Liver (tissue), 3 donors: ENCODE measurements around the gene CHKA.

Source experiments
- GABPA ChIP-seq, 2 donors: IDR thresholded peaks in 1 of 2; conservative IDR thresholded peaks in 1 of 2; 2 replicates each; pipeline ENCODE4 v1.6.1; 2016; ENCODE audit warnings: antibody characterized with exemption in 2 of 2, mild to moderate bottlenecking in 1 of 2, moderate library complexity in 1 of 2
- RAD21 ChIP-seq, 2 donors: IDR thresholded peaks; 2 replicates each; pipeline ENCODE4 v1.6.1; 2016; ENCODE audit warnings: antibody characterized with exemption in 2 of 2, mild to moderate bottlenecking in 2 of 2
- RXRA ChIP-seq, 2 donors: IDR thresholded peaks; 2 replicates each; pipeline ENCODE4 v1.6.1; 2017 to 2018; ENCODE audit warnings: antibody characterized with exemption in 2 of 2, mild to moderate bottlenecking in 1 of 2
- TF ChIP-seq, protein P1 (sequence below): IDR thresholded peaks from 2 replicates; pipeline ENCODE4 v1.6.1; 2016; ENCODE audit warnings: antibody characterized with exemption, mild to moderate bottlenecking
- TF ChIP-seq, protein P2 (sequence below): IDR thresholded peaks from 2 replicates; pipeline ENCODE4 v1.6.1; 2016; ENCODE audit warnings: antibody characterized with exemption
- TF ChIP-seq, protein P3 (sequence below): fragments of 150-350 bp; IDR thresholded peaks from 2 replicates; pipeline ENCODE4 v1.5.1; 2017; ENCODE audit warnings: improper control_type of control experiment, low read depth, low read length; ENCODE audit not compliant: missing input control
- donor health status: healthy.
- donor health status: healthy.

DNA sequence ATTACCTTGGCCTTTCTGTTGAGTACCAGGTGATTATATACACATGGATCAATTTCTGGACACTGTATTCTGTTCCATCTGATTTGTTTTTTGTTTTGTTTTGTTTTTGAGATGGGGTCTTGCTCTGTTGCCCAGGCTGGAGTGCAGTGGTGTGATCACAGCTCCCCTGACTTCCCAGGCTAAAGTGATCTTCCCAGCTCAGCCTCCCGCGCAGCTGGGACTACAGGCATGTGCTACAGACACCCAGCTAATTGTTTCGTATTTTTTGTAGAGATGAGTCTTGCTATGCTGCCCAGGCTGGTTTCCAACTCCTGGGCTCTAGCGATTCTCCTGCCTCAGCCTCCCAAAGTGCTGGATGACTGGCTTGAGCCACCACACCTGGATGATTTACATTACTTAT lies 63.4 kb downstream of the CHKA start:
- TF ChIP-seq RXRA (IDR thresholded peaks at IDR 0.05) = no peak
- TF ChIP-seq, protein P1, sequence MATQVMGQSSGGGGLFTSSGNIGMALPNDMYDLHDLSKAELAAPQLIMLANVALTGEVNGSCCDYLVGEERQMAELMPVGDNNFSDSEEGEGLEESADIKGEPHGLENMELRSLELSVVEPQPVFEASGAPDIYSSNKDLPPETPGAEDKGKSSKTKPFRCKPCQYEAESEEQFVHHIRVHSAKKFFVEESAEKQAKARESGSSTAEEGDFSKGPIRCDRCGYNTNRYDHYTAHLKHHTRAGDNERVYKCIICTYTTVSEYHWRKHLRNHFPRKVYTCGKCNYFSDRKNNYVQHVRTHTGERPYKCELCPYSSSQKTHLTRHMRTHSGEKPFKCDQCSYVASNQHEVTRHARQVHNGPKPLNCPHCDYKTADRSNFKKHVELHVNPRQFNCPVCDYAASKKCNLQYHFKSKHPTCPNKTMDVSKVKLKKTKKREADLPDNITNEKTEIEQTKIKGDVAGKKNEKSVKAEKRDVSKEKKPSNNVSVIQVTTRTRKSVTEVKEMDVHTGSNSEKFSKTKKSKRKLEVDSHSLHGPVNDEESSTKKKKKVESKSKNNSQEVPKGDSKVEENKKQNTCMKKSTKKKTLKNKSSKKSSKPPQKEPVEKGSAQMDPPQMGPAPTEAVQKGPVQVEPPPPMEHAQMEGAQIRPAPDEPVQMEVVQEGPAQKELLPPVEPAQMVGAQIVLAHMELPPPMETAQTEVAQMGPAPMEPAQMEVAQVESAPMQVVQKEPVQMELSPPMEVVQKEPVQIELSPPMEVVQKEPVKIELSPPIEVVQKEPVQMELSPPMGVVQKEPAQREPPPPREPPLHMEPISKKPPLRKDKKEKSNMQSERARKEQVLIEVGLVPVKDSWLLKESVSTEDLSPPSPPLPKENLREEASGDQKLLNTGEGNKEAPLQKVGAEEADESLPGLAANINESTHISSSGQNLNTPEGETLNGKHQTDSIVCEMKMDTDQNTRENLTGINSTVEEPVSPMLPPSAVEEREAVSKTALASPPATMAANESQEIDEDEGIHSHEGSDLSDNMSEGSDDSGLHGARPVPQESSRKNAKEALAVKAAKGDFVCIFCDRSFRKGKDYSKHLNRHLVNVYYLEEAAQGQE = no peak
- no peak for TF ChIP-seq RAD21 (IDR thresholded peaks at IDR 0.05)
- no peak for TF ChIP-seq GABPA (IDR thresholded peaks at IDR 0.05 in 1 of 2, conservative IDR thresholded peaks at IDR 0.05 in 1 of 2)
- TF ChIP-seq, protein P2, sequence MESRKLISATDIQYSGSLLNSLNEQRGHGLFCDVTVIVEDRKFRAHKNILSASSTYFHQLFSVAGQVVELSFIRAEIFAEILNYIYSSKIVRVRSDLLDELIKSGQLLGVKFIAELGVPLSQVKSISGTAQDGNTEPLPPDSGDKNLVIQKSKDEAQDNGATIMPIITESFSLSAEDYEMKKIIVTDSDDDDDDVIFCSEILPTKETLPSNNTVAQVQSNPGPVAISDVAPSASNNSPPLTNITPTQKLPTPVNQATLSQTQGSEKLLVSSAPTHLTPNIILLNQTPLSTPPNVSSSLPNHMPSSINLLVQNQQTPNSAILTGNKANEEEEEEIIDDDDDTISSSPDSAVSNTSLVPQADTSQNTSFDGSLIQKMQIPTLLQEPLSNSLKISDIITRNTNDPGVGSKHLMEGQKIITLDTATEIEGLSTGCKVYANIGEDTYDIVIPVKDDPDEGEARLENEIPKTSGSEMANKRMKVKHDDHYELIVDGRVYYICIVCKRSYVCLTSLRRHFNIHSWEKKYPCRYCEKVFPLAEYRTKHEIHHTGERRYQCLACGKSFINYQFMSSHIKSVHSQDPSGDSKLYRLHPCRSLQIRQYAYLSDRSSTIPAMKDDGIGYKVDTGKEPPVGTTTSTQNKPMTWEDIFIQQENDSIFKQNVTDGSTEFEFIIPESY = no peak
- TF ChIP-seq, protein P3, sequence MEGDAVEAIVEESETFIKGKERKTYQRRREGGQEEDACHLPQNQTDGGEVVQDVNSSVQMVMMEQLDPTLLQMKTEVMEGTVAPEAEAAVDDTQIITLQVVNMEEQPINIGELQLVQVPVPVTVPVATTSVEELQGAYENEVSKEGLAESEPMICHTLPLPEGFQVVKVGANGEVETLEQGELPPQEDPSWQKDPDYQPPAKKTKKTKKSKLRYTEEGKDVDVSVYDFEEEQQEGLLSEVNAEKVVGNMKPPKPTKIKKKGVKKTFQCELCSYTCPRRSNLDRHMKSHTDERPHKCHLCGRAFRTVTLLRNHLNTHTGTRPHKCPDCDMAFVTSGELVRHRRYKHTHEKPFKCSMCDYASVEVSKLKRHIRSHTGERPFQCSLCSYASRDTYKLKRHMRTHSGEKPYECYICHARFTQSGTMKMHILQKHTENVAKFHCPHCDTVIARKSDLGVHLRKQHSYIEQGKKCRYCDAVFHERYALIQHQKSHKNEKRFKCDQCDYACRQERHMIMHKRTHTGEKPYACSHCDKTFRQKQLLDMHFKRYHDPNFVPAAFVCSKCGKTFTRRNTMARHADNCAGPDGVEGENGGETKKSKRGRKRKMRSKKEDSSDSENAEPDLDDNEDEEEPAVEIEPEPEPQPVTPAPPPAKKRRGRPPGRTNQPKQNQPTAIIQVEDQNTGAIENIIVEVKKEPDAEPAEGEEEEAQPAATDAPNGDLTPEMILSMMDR = no peak
